Lower lobe of right lung (tissue), 2 donors: ENCODE results near the gene OPRM1. TPM values are rescaled to one million over a fixed set of nuclear protein-coding genes. Genes with fewer than 3 reads are reported as not detected.
A peak's percentile ranks its signal among the peaks of the same experiment; 100 is the strongest.

Source experiments
- ATAC-seq, 2 donors: fragments of 200-7000 bp; cut with Tn5 transposase; one replicate each; pipeline ENCODE4 v1.9.1; 2020 to 2022; ENCODE audit warnings: mild to moderate bottlenecking in 2 of 2, moderate library complexity in 2 of 2
- DNase-seq: peaks from one replicate; pipeline ENCODE4 v3.0.0-alpha.2; 2020
- H3K27ac ChIP-seq: fragments of 200-600 bp; one replicate; pipeline ENCODE4 v1.8.0; 2022
- H3K27me3 ChIP-seq: fragments of 200-600 bp; one replicate; pipeline ENCODE4 v1.8.0; 2022; ENCODE audit warnings: low read depth
- H3K36me3 ChIP-seq: fragments of 200-600 bp; one replicate; pipeline ENCODE4 v1.8.0; 2022; ENCODE audit warnings: mild to moderate bottlenecking
- H3K4me1 ChIP-seq: fragments of 200-600 bp; one replicate; pipeline ENCODE4 v1.8.0; 2022
- H3K4me3 ChIP-seq: fragments of 200-600 bp; one replicate; pipeline ENCODE4 v1.8.0; 2022; ENCODE audit warnings: mild to moderate bottlenecking
- H3K9me3 ChIP-seq: fragments of 200-600 bp; one replicate; pipeline ENCODE4 v1.8.0; 2022
- intact Hi-C: fragments of 100-400 bp; cut with DNase I; formaldehyde crosslinking; loops from one replicate; pipeline ENCODE4 v1.11.0; 2022
- total RNA-seq: library from RNA; stranded (reverse); fragmentation: NEBNext Ultra II Directional; extraction: Animal tissue kit (Norgen Biotek cat#: 25700); gene quantifications from one replicate; pipeline ENCODE4 v1.2.1, GENCODE V29; 2021
- TF ChIP-seq, protein P1 (sequence below): fragments of 200-600 bp; IDR thresholded peaks from one replicate; pipeline ENCODE4 v1.8.0; 2022; ENCODE audit warnings: antibody characterized with exemption, mild to moderate bottlenecking
- donor health status: DM: no; HTN: yes; CAD: no; lungs with severe emphysema.

Gene OPRM1
- total RNA-seq, 1 donor from 2014 or later: not detected

DNA sequence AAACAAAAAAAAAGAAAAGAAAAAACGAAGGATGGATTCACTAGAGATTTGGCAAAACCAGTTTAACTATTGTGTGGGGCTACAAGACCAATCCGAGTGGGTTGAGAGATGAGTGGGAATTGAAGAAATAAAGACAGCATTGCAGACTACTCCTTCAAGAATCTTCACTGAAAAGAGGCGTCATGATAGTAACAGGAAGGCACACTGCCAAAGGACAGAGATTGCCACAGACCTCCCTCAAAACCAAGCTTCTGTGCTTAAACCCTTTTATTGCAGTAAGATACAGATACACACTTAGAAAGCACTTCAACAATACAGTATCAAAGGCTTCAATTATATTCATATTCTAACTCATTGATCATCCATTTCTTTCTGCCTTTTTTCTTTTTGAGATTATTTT is 213.6 kb downstream of the OPRM1 start:
- intact Hi-C loops: no loop called here
- no peak for ATAC-seq
- no peak for DNase-seq
- Histone ChIP-seq H3K4me1 (no peaks in the 10 kb centered on the region), H3K4me3 (no peak overlapping the region), H3K27ac (no peak overlapping the region), H3K36me3 (no peaks in the 10 kb centered on the region), H3K27me3 (no peaks in the 10 kb centered on the region), H3K9me3 (no peaks in the 10 kb centered on the region)
- TF ChIP-seq, protein P1, sequence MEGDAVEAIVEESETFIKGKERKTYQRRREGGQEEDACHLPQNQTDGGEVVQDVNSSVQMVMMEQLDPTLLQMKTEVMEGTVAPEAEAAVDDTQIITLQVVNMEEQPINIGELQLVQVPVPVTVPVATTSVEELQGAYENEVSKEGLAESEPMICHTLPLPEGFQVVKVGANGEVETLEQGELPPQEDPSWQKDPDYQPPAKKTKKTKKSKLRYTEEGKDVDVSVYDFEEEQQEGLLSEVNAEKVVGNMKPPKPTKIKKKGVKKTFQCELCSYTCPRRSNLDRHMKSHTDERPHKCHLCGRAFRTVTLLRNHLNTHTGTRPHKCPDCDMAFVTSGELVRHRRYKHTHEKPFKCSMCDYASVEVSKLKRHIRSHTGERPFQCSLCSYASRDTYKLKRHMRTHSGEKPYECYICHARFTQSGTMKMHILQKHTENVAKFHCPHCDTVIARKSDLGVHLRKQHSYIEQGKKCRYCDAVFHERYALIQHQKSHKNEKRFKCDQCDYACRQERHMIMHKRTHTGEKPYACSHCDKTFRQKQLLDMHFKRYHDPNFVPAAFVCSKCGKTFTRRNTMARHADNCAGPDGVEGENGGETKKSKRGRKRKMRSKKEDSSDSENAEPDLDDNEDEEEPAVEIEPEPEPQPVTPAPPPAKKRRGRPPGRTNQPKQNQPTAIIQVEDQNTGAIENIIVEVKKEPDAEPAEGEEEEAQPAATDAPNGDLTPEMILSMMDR: no peak

DNA sequence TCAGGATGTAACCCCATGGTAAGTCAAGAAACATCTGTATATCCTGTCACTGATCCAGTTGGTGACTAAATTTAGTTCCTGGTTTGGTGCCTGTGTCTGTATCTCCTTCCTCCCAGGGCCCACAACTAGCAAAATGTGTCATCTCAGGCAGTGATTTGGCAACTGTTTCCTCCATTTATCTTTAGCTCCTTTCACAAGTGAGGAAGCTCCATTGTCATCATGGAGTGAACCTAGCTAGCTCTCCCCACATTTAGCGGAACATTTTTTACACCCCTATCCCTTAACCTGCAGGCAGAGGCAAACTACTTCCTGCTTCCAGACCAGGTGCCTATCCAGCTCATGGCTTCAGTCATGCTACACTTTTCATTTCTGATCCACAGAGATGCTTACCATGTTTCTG is 218.0 kb downstream of the OPRM1 start:
- Histone ChIP-seq H3K4me3 (no peak overlapping the region), H3K36me3 (no peaks in the 10 kb centered on the region), H3K4me1 (no peaks in the 10 kb centered on the region), H3K9me3 (no peaks in the 10 kb centered on the region), H3K27ac (no peak overlapping the region), H3K27me3 (no peaks in the 10 kb centered on the region)
- intact Hi-C loops: no loop called here
- peak; percentile 71 to 79 for ATAC-seq
- TF ChIP-seq, protein P1: no peak
- DNase-seq: no peak

DNA sequence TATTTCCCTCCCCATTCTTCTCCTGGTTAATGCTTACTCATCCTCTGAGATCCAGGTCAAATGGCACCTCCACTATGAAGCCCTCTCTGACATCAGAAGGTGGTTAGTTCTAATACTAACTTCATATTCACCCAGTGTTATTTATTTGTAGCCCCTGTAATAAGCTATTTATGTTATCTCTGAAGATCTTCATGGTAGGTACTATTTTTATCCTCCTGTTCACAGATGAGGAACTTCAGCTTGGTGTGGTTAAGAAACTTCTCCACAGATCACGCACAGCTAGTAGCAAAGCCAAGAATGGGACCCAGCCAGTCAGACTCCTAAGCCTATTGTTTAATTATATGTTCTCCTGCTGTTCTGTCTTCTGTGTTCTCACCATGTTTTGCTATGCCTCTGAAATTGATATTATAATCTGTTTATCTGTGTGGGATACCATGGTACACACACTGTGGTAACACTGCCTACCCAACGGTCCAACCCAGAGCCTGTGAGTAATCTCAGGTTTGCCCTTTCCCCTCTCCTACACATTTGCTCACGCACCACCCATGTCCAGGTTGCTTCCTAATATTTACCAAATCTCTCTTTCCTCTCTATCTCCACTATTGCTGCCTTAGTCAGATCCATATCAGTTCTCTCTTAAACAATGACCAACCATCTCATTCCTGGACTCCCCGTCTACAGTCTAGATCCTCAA is 219.2 kb downstream of the OPRM1 start:
- Histone ChIP-seq H3K27ac (no peak overlapping the region), H3K27me3 (no peaks in the 10 kb centered on the region), H3K4me1 (no peaks in the 10 kb centered on the region), H3K4me3 (no peak overlapping the region), H3K9me3 (no peaks in the 10 kb centered on the region), H3K36me3 (no peaks in the 10 kb centered on the region)
- peak; percentile 43 to 51 for ATAC-seq
- TF ChIP-seq, protein P1: no peak
- intact Hi-C loops: no loop called here
- DNase-seq: no peak

DNA sequence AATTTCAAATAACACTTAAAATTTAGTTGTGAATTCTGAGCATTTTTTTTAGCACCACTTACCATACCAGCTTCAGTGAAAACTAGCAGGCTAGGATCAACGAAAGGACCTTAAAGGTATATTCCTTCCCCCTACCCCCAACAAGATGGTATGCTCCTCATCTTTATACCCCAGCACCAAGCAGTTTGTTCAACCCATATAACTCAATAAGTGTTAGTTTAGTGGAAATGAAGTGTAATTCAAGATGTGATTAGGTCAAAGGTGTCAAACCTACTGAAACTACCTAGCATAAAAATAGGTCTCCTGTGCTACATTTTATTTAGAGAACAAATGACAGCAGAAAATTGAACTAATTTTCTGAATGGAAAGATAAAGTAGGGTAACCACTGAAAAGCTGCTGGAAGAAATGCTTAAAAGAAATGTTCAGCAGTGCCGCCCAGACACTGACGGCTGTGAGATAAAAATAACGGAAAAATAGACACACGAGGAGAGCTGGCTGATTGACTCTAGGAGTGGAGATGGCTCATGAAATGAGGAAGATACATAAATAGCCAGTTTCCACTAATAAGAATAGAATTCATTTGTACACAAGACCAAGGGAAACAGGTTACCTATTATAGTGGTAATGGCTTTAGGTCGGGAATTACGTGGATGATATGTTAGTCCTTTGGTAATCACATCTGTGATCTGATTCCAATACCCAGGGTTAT is 222.8 kb downstream of the OPRM1 start:
- no peak overlapping the region for H3K4me3 ChIP-seq
- intact Hi-C loops: no loop called here
- no peak for ATAC-seq

DNA sequence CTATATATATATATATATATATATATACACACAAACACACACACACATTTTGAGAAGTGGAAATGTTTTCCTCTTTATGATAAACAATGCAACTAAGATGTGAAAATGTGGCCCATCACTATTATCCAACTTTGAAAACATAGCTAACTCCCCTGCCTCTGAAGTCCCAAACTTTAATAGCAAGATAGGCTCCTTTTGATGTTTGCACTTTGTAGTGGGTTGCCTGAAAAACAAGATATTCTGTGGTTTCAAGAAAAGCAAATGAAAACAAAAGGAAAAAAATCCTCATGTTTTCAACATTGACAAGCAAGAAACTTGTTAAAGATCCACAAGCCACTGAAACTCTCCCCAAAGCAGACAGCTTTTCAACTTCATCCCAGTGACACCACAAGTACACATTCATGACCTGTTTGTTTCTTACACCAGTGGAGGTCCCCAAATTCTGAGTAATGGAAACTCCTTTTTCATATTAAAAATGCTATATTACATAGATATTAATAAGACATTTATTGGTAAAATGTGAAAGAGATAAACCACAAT is 227.6 kb downstream of the OPRM1 start:
- H3K4me1 ChIP-seq: no peaks in the 10 kb centered on the region
- DNase-seq (no peak), ATAC-seq (no peak)
- no peaks in the 10 kb centered on the region for H3K27me3 ChIP-seq
- no peaks in the 10 kb centered on the region for H3K36me3 ChIP-seq
- H3K27ac ChIP-seq: no peak overlapping the region
- TF ChIP-seq, protein P1: no peak
- intact Hi-C loops: no loop called here
- no peak overlapping the region for H3K4me3 ChIP-seq
- no peaks in the 10 kb centered on the region for H3K9me3 ChIP-seq

More for the DNA sequence above, 222.8 kb downstream of the OPRM1 start:
- no peaks in the 10 kb centered on the region for H3K9me3 ChIP-seq
- DNase-seq: no peak
- H3K27ac ChIP-seq: no peak overlapping the region
- TF ChIP-seq, protein P1: no peak
- no peaks in the 10 kb centered on the region for H3K4me1 ChIP-seq
- H3K27me3 ChIP-seq: no peaks in the 10 kb centered on the region
- H3K36me3 ChIP-seq: no peaks in the 10 kb centered on the region
